K562 (cell line): ENCODE measurements around the gene ACTR1B. TPM values are rescaled to one million over a fixed set of nuclear protein-coding genes. Genes with fewer than 3 reads are reported as not detected.

Source experiments
- CCNT2 ChIP-seq: IDR thresholded peaks from 2 replicates; pipeline ENCODE4 v1.6.1; 2011; ENCODE audit warnings: borderline replicate concordance, low read depth, mild to moderate bottlenecking, moderate library complexity, mixed read lengths, low read length; ENCODE audit not compliant: insufficient read length; ENCODE audit errors: extremely low read depth
- MBD1 ChIP-seq: fragments of 250-450 bp; sonication (Bioruptor Pico); IDR thresholded peaks from 2 replicates; pipeline ENCODE4 v1.8.0; 2022; ENCODE audit warnings: inconsistent platforms
- MECOM ChIP-seq: fragments of 250-450 bp; sonication (Bioruptor Pico); IDR thresholded peaks from 2 replicates; pipeline ENCODE4 v1.8.0; 2022; ENCODE audit warnings: inconsistent platforms
- MED1 ChIP-seq: sonication (generic); formaldehyde crosslinking; IDR thresholded peaks from 2 replicates; pipeline ENCODE4 v1.8.1; 2023; ENCODE audit warnings: missing genetic modification reagents, borderline replicate concordance
- MEIS2 ChIP-seq: fragments of 450-650 bp; IDR thresholded peaks from 2 replicates; pipeline ENCODE4 v1.6.1; 2014; ENCODE audit warnings: mild to moderate bottlenecking; ENCODE audit not compliant: partially characterized antibody
- MYNN ChIP-seq, 2 experiments: sonication (generic); formaldehyde crosslinking in 1 of 2; IDR thresholded peaks; 2 replicates each; pipeline versions ENCODE4 v1.5.0 to v1.6.1; 2016 to 2020; ENCODE audit warnings: antibody characterized with exemption in 1 of 2, missing genetic modification reagents in 1 of 2
- NEUROD1 ChIP-seq: fragments of 150-350 bp; IDR thresholded peaks from 2 replicates; pipeline ENCODE4 v1.6.1; 2014; ENCODE audit warnings: borderline replicate concordance, low read length, low read depth; ENCODE audit not compliant: partially characterized antibody
- PBX2 ChIP-seq, 2 experiments: IDR thresholded peaks in 1 of 2; conservative IDR thresholded peaks in 1 of 2; 2 replicates each; pipeline ENCODE4 v1.6.1; 2016; ENCODE audit warnings: low read depth in 2 of 2, mild to moderate bottlenecking in 1 of 2, missing compliant biosample characterization in 1 of 2, missing genetic modification characterization in 1 of 2, moderate library complexity in 1 of 2
- PRMT5 ChIP-seq: sonication (generic); formaldehyde crosslinking; IDR thresholded peaks from 2 replicates; pipeline ENCODE4 v1.5.0; 2020; ENCODE audit warnings: missing genetic modification reagents
- SIRT6 ChIP-seq: IDR thresholded peaks from one replicate; pipeline ENCODE4 v1.6.1; 2012; ENCODE audit warnings: low read depth, mild to moderate bottlenecking, control low read depth, inconsistent platforms, low read length, moderate library complexity
- TAF7 ChIP-seq: fragments of 450-650 bp; IDR thresholded peaks from 2 replicates; pipeline ENCODE4 v1.6.1; 2016; ENCODE audit warnings: missing genetic modification characterization, missing compliant biosample characterization
- TAF9B ChIP-seq: fragments of 450-650 bp; IDR thresholded peaks from 2 replicates; pipeline ENCODE4 v1.6.1; 2018; ENCODE audit warnings: mild to moderate bottlenecking; ENCODE audit not compliant: partially characterized antibody
- U2AF1 ChIP-seq: fragments of 200-400 bp; formaldehyde crosslinking; optimal IDR thresholded peaks from 2 replicates; pipeline ENCODE3; 2017; ENCODE audit warnings: mild to moderate bottlenecking, low read depth, low read length, moderate library complexity
- ZBTB1 ChIP-seq: sonication (generic); formaldehyde crosslinking; IDR thresholded peaks from 2 replicates; pipeline ENCODE4 v1.8.1; 2023; ENCODE audit warnings: missing genetic modification reagents, low read depth, mild to moderate bottlenecking, borderline replicate concordance
- ZBTB34 ChIP-seq: fragments of 250-450 bp; sonication (Bioruptor Pico); IDR thresholded peaks from 2 replicates; pipeline ENCODE4 v1.8.0; 2021; ENCODE audit warnings: mild to moderate bottlenecking, moderate library complexity
- ZNF133 ChIP-seq: fragments of 250-450 bp; sonication (Bioruptor Pico); IDR thresholded peaks from 2 replicates; pipeline ENCODE4 v1.4.0; 2020; ENCODE audit warnings: mild to moderate bottlenecking
- ZNF316 ChIP-seq: fragments of 450-650 bp; IDR thresholded peaks from 2 replicates; pipeline ENCODE4 v1.6.1; 2016
- ZNF41 ChIP-seq: fragments of 250-450 bp; sonication (Bioruptor Pico); conservative IDR thresholded peaks from 2 replicates; pipeline ENCODE4 v1.4.0; 2020; ENCODE audit warnings: mild to moderate bottlenecking
- ZNF583 ChIP-seq: fragments of 250-450 bp; sonication (Bioruptor Pico); IDR thresholded peaks from 2 replicates; pipeline ENCODE4 v1.4.0; 2020
- ZNF639 ChIP-seq, 2 experiments: fragments of 200-800 bp in 1 of 2; sonication (Bioruptor generic) in 1 of 2; sonication (generic) in 1 of 2; formaldehyde crosslinking in 1 of 2; IDR thresholded peaks in 1 of 2; conservative IDR thresholded peaks in 1 of 2; 2 replicates each; pipeline versions ENCODE4 v1.5.0 to v1.6.1; 2016 to 2020; ENCODE audit warnings: missing compliant biosample characterization in 1 of 2, missing genetic modification characterization in 1 of 2, missing genetic modification reagents in 1 of 2
- polyA plus RNA-seq, 8 experiments: library from polyadenylated mRNA; depleted of rRNA in 4 of 8; stranded (reverse) in 5 of 8; unstranded in 3 of 8; fragments of >200 nt; fragmentation: Nextera tagmentation in 2 of 8; fragmentation: Illumina TruSeq in 1 of 8; extraction: Ambion mirVana in 2 of 8; extraction: Trizol in 1 of 8; gene quantifications; 2 replicates each; pipeline versions ENCODE4 v1.2.1 to v1.2.3, GENCODE V29; 2011 to 2014; ENCODE audit warnings: inconsistent platforms in 1 of 8, missing spikeins in 1 of 8
- total RNA-seq, 7 experiments: library from RNA; depleted of rRNA in 6 of 7; stranded (reverse); fragments of >200 nt in 6 of 7; fragmentation: Illumina TruSeq in 2 of 7; extraction: Trizol in 2 of 7; gene quantifications; 2 replicates each; pipeline versions ENCODE4 v1.2.1 to v1.2.3, GENCODE V29; 2011 to 2021; ENCODE audit warnings: low replicate concordance in 1 of 7

The ACTR1B gene
- total and polyA plus RNA-seq, 9 of the 15 experiments (the other 6 are each of a cell fraction or from before 2014, with no cell fraction given), result 0.49 to 42.3 (median 22.5) TPM

GRCh38 chr2:97663962-97664635 is at the start of gene ACTR1B (continued):
- TF ChIP-seq PBX2 (CRISPR knock-in tag; IDR thresholded peaks at IDR 0.05; ENCODE audit: low read depth) (peak; percentile 85), PBX2 (tag; conservative IDR thresholded peaks at IDR 0.05; ENCODE audit: low read depth) (peak; percentile 89), CCNT2 (peak; percentile 65), ZNF133 (CRISPR knock-in tag) (no peak), MEIS2 (peak; percentile 67), TAF9B (peak; percentile 66), U2AF1 (no peak), ZNF583 (CRISPR knock-in tag) (no peak), MBD1 (no peak), MYNN (IDR thresholded peaks at IDR 0.05) (no peak), MYNN (CRISPR knock-in tag; IDR thresholded peaks at IDR 0.05) (no peak), ZBTB1 (CRISPR knock-in tag) (0 out of 2 replicates have a peak, but pooled peaks have one; percentile 38), ZBTB34 (CRISPR knock-in tag) (no peak), MED1 (CRISPR knock-in tag) (no peak), TAF7 (peak; percentile 26; the same call in 1 of the 2 replicates), SIRT6 (no peak), ZNF639 (CRISPR knock-in tag; conservative IDR thresholded peaks at IDR 0.05 in 1 of 2, IDR thresholded peaks at IDR 0.05 in 1 of 2) (peak in 1 of 2 experiments; percentile 91; a peak in 2 of 4 replicates), MECOM (CRISPR knock-in tag) (no peak), ZNF316 (peak; percentile 84), ZNF41 (CRISPR knock-in tag) (no peak), PRMT5 (CRISPR knock-in tag) (no peak), NEUROD1 (peak; percentile 91)
